ENCODE measurements around the gene FOXP1.

The FOXP1 gene

GRCh38 chr3:71262364-71263265 lies 320.9 kb downstream of the FOXP1 start:
- Histone ChIP-seq H2AK5ac (ENCODE audit: low read length) (no peak overlapping the region), H3K14ac (ENCODE audit: low read length) (no peak overlapping the region), H3K23ac (ENCODE audit: low read length) (no peak overlapping the region), H3K79me1 (ENCODE audit: low read length) (no peaks in the 10 kb centered on the region), H2AFZ (ENCODE audit: insufficient read depth, low read length, poor library complexity) (no peak overlapping the region), H3K9ac (ENCODE audit: low read length) (no peak overlapping the region), H3K4me3 (ENCODE audit: low read depth, low read length) (no peak overlapping the region), H2BK5ac (ENCODE audit: low read depth, low read length, poor library complexity) (no peak overlapping the region), H3K27me3 (ENCODE audit: insufficient read depth, low read length) (no peaks in the 10 kb centered on the region), H3K36me3 (ENCODE audit: control insufficient read depth in 1 of 2, insufficient read depth in 2 of 2, low read length in 2 of 2) (no peaks in the 10 kb centered on the region), H4K12ac (ENCODE audit: low read depth, low read length) (no peak overlapping the region), H2BK120ac (ENCODE audit: insufficient read depth, low read length, poor library complexity) (no peak overlapping the region), H2BK12ac (ENCODE audit: low read length) (no peak overlapping the region), H3K79me2 (ENCODE audit: control insufficient read depth, insufficient read depth, low read length, poor library complexity) (no peaks in the 10 kb centered on the region), H3K4me1 (ENCODE audit: control insufficient read depth in 1 of 2, insufficient read depth in 2 of 2, low read length in 2 of 2) (peaks cover 0 to 2% of the 10 kb centered on the region in 2 experiments), H4K91ac (ENCODE audit: low read depth, low read length) (no peak overlapping the region), H3K18ac (ENCODE audit: low read length) (no peak overlapping the region), H3K27ac (ENCODE audit: low read depth, low read length) (no peak overlapping the region), H3K4me2 (ENCODE audit: low read length) (no peak overlapping the region), H3K4ac (ENCODE audit: low read depth, low read length) (no peak overlapping the region), H4K8ac (ENCODE audit: low read depth, low read length) (no peak overlapping the region), H3K9me3 (ENCODE audit: insufficient read depth, low read depth, low read length) (no peaks in the 10 kb centered on the region)
- no peak for DNase-seq
- no CpG with 5 or more reads among the region's 8 CpGs for WGBS (ENCODE audit: extremely low coverage, insufficient coverage, insufficient read length)

DNA sequence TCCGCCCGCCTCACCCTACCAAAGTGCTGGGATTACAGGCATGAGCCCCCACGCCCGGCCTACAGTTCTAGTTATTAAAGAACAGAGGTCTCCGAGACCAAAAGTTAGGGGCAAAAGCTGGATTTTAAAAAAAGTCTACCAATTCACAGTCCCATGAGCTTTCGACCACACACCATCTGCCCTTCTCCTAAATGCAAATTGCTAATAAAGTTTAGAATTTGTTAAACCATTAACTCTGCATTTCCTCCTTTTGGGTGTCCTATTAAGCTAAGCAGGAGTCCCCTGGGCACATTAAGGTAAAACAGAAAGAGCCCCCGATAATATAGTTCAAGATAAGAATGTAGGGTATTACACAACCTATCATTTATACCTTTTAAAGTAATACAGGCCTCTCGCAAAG lies 322.7 kb downstream of the FOXP1 start:
- Histone ChIP-seq H4K91ac (ENCODE audit: low read depth, low read length) (no peak overlapping the region), H3K36me3 (ENCODE audit: control insufficient read depth in 1 of 2, insufficient read depth in 2 of 2, low read length in 2 of 2) (no peaks in the 10 kb centered on the region)

DNA sequence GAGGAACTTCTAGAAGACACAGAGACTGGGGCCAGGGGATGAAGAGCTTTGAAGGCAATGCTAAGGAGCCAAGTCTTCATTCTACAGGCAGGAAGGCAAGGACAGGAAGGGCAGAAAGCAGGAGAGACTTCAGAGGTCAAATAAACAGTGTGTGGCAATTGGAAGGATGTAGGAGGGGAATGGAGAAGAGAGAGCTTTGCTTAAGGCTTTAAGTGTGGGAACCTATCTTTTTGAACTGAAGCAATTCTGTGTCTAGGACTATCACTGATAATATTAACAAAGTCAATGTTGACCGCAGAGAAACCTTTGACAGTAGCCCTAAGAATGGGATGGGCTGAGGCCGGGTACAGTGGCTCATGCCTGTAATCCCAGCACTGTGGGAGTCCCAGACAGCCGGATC lies 325.0 kb downstream of the FOXP1 start:
- Histone ChIP-seq H4K8ac (ENCODE audit: low read depth, low read length) (no peak overlapping the region), H3K14ac (ENCODE audit: low read length) (no peak overlapping the region), H3K9ac (ENCODE audit: low read length) (no peak overlapping the region), H4K91ac (ENCODE audit: low read depth, low read length) (no peak overlapping the region), H2BK12ac (ENCODE audit: low read length) (no peak overlapping the region), H3K4me2 (ENCODE audit: low read length) (no peak overlapping the region), H3K79me1 (ENCODE audit: low read length) (no peaks in the 10 kb centered on the region), H3K4me1 (ENCODE audit: control insufficient read depth in 1 of 2, insufficient read depth in 2 of 2, low read length in 2 of 2) (no peaks in the 10 kb centered on the region), H3K23ac (ENCODE audit: low read length) (no peak overlapping the region), H2BK120ac (ENCODE audit: insufficient read depth, low read length, poor library complexity) (no peak overlapping the region), H3K4me3 (ENCODE audit: low read depth, low read length) (no peak overlapping the region), H2BK5ac (ENCODE audit: low read depth, low read length, poor library complexity) (no peak overlapping the region), H3K4ac (ENCODE audit: low read depth, low read length) (no peak overlapping the region), H3K79me2 (ENCODE audit: control insufficient read depth, insufficient read depth, low read length, poor library complexity) (no peaks in the 10 kb centered on the region), H3K9me3 (ENCODE audit: insufficient read depth, low read depth, low read length) (no peaks in the 10 kb centered on the region), H4K12ac (ENCODE audit: low read depth, low read length) (no peak overlapping the region), H3K27me3 (ENCODE audit: insufficient read depth, low read length) (no peaks in the 10 kb centered on the region), H3K36me3 (ENCODE audit: control insufficient read depth in 1 of 2, insufficient read depth in 2 of 2, low read length in 2 of 2) (no peaks in the 10 kb centered on the region), H2AFZ (ENCODE audit: insufficient read depth, low read length, poor library complexity) (no peak overlapping the region), H3K27ac (ENCODE audit: low read depth, low read length) (no peak overlapping the region), H3K18ac (ENCODE audit: low read length) (no peak overlapping the region), H2AK5ac (ENCODE audit: low read length) (no peak overlapping the region)
- DNase-seq: no peak
- WGBS (ENCODE audit: extremely low coverage, insufficient coverage, insufficient read length): no CpG with 5 or more reads among the region's 3 CpGs

More for the DNA sequence above, 322.7 kb downstream of the FOXP1 start:
- Histone ChIP-seq H2BK5ac (ENCODE audit: low read depth, low read length, poor library complexity) (no peak overlapping the region), H2AFZ (ENCODE audit: insufficient read depth, low read length, poor library complexity) (no peak overlapping the region), H3K18ac (ENCODE audit: low read length) (no peak overlapping the region), H3K23ac (ENCODE audit: low read length) (no peak overlapping the region), H3K4me1 (ENCODE audit: control insufficient read depth in 1 of 2, insufficient read depth in 2 of 2, low read length in 2 of 2) (peaks cover 0 to 2% of the 10 kb centered on the region in 2 experiments), H3K4me2 (ENCODE audit: low read length) (no peak overlapping the region), H3K4me3 (ENCODE audit: low read depth, low read length) (no peak overlapping the region), H3K9ac (ENCODE audit: low read length) (no peak overlapping the region), H4K8ac (ENCODE audit: low read depth, low read length) (no peak overlapping the region), H2AK5ac (ENCODE audit: low read length) (no peak overlapping the region), H4K12ac (ENCODE audit: low read depth, low read length) (no peak overlapping the region), H3K79me1 (ENCODE audit: low read length) (no peaks in the 10 kb centered on the region), H2BK12ac (ENCODE audit: low read length) (no peak overlapping the region), H2BK120ac (ENCODE audit: insufficient read depth, low read length, poor library complexity) (no peak overlapping the region), H3K79me2 (ENCODE audit: control insufficient read depth, insufficient read depth, low read length, poor library complexity) (no peaks in the 10 kb centered on the region), H3K9me3 (ENCODE audit: insufficient read depth, low read depth, low read length) (no peaks in the 10 kb centered on the region), H3K14ac (ENCODE audit: low read length) (no peak overlapping the region), H3K4ac (ENCODE audit: low read depth, low read length) (no peak overlapping the region), H3K27ac (ENCODE audit: low read depth, low read length) (no peak overlapping the region), H3K27me3 (ENCODE audit: insufficient read depth, low read length) (no peaks in the 10 kb centered on the region)
- no peak for DNase-seq
- WGBS (ENCODE audit: extremely low coverage, insufficient coverage, insufficient read length): no CpG with 5 or more reads among the region's 8 CpGs

DNA sequence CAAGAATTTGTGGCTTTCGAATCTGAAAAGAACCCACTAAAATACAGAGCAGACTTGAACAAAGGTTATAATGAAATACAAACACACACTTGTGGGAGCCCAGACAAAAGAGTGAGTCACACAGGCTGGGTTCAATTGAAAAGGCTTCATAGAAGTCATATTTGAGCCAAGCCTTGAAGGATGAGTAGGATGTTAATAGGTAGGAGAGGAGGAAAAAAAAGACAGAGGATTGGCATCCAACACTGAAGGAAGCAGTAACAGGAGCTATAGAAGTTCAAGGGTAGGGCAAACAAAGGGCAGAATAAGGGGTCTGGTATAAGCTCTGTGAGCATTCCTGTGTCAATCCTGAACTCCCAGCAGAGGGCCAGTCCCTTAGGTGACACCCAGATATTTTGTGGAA lies 325.4 kb downstream of the FOXP1 start:
- Histone ChIP-seq H3K27ac (ENCODE audit: low read depth, low read length) (no peak overlapping the region), H3K4ac (ENCODE audit: low read depth, low read length) (no peak overlapping the region), H3K79me2 (ENCODE audit: control insufficient read depth, insufficient read depth, low read length, poor library complexity) (no peaks in the 10 kb centered on the region), H4K12ac (ENCODE audit: low read depth, low read length) (no peak overlapping the region), H2AFZ (ENCODE audit: insufficient read depth, low read length, poor library complexity) (no peak overlapping the region), H4K91ac (ENCODE audit: low read depth, low read length) (no peak overlapping the region), H3K36me3 (ENCODE audit: control insufficient read depth in 1 of 2, insufficient read depth in 2 of 2, low read length in 2 of 2) (no peaks in the 10 kb centered on the region), H3K79me1 (ENCODE audit: low read length) (no peaks in the 10 kb centered on the region), H2BK12ac (ENCODE audit: low read length) (no peak overlapping the region), H3K9ac (ENCODE audit: low read length) (no peak overlapping the region), H4K8ac (ENCODE audit: low read depth, low read length) (no peak overlapping the region), H2BK5ac (ENCODE audit: low read depth, low read length, poor library complexity) (no peak overlapping the region), H3K27me3 (ENCODE audit: insufficient read depth, low read length) (no peaks in the 10 kb centered on the region), H3K14ac (ENCODE audit: low read length) (no peak overlapping the region), H3K4me2 (ENCODE audit: low read length) (no peak overlapping the region), H3K23ac (ENCODE audit: low read length) (no peak overlapping the region), H3K9me3 (ENCODE audit: insufficient read depth, low read depth, low read length) (no peaks in the 10 kb centered on the region), H3K4me1 (ENCODE audit: control insufficient read depth in 1 of 2, insufficient read depth in 2 of 2, low read length in 2 of 2) (no peaks in the 10 kb centered on the region), H3K4me3 (ENCODE audit: low read depth, low read length) (no peak overlapping the region), H2BK120ac (ENCODE audit: insufficient read depth, low read length, poor library complexity) (no peak overlapping the region), H3K18ac (ENCODE audit: low read length) (no peak overlapping the region), H2AK5ac (ENCODE audit: low read length) (no peak overlapping the region)
- no CpG with 5 or more reads among the region's 1 CpG for WGBS (ENCODE audit: extremely low coverage, insufficient coverage, insufficient read length)
- no peak for DNase-seq

Data from trophoblast cell (in vitro differentiated cells and primary cell).